Fibroblast of lung (primary cell): ENCODE results near the gene TDRD7.

Experiments used
- EZH2 ChIP-seq: IDR thresholded peaks from 2 replicates; pipeline ENCODE4 v1.5.1; 2012; ENCODE audit warnings: low read length, control low read depth, mild to moderate bottlenecking; ENCODE audit errors: missing control alignments
- TF ChIP-seq, protein P1 (sequence below), 2 donors: IDR thresholded peaks in 1 of 2; conservative IDR thresholded peaks in 1 of 2; 1 replicate in 1 of 2; 2 replicates in 1 of 2; pipeline ENCODE4 v1.5.1; 2011 to 2012; ENCODE audit warnings: low read length in 2 of 2, control low read depth in 1 of 2, inconsistent platforms in 1 of 2, low read depth in 1 of 2, mild to moderate bottlenecking in 1 of 2

DNA sequence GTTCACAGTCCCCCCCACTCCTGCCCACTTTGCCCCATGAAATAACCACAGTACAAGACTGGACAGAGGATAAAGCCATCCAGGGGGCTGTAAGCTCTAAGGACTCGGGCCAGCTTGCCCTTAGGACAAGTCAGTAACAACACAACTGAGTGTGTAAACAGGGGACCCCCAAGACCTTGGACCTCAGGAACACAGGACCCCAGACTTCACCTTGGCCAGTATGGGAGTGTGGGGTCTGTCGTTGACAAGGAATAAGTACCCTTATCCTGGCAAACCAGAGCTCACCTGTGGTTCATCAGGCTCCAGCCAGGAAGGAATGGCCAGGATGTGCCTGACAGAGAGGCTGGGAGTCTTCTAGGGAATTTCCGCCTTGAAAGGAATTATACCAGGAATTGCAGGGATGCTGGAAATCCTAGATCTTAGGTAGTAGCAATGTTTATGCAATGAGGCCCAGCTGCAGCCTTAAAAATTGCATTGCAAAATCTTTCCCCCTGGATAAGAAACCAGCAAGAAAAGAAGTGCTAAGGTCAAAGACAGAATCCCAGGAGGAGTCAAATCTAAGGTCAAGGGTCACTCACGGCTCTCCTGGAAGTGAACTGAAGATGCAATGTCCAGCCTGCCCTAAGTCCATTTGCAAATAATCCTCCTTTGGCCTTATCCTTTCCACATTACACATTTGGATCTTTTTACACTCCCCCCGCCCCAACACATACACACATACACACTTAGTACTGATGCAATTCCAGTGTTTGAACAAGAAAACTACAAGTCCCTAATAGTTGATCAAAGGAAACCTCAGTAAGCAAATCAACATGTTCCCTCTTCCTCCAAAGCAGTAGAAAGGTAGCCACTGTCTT lies 27.3 kb upstream of the TDRD7 start:
- TF ChIP-seq, protein P1, sequence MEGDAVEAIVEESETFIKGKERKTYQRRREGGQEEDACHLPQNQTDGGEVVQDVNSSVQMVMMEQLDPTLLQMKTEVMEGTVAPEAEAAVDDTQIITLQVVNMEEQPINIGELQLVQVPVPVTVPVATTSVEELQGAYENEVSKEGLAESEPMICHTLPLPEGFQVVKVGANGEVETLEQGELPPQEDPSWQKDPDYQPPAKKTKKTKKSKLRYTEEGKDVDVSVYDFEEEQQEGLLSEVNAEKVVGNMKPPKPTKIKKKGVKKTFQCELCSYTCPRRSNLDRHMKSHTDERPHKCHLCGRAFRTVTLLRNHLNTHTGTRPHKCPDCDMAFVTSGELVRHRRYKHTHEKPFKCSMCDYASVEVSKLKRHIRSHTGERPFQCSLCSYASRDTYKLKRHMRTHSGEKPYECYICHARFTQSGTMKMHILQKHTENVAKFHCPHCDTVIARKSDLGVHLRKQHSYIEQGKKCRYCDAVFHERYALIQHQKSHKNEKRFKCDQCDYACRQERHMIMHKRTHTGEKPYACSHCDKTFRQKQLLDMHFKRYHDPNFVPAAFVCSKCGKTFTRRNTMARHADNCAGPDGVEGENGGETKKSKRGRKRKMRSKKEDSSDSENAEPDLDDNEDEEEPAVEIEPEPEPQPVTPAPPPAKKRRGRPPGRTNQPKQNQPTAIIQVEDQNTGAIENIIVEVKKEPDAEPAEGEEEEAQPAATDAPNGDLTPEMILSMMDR (conservative IDR thresholded peaks at IDR 0.05 in 1 of 2, IDR thresholded peaks at IDR 0.05 in 1 of 2; ENCODE audit: low read depth in 1 of 2, low read length in 2 of 2) = no peak
- no peak for TF ChIP-seq EZH2
